ENCODE results near the gene FALEC. TPM values are rescaled to one million over a fixed set of nuclear protein-coding genes. Genes with fewer than 3 reads are reported as not detected.

The FALEC gene
- total RNA-seq, 1 donor from 2014 or later: not detected

DNA sequence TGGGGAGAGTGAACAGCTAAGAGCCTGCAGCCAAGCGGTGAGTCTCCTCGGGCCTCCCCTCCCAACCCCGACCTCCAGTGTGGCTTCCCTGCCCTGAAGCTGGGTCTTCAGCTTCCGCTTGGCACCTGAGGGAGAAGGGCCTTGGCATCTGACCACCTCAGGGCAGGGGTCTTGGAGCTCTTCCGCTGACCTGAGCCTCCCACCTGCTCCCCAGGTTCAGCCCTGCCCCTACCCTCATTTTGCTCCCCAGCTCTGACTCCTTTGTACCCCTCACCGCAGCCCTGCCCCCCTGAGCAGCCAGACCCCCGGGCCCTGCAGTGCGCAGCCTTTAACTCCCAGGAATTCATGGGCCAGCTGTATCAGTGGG is 38.5 kb downstream of the FALEC start:
- H3K36me3 ChIP-seq (ENCODE audit: control insufficient read depth, insufficient read depth, low read length): peaks cover 9% of the 10 kb centered on the region
- FAIRE-seq (no peak), DNase-seq (ENCODE audit: low read depth) (no peak)
- H3K4me3 ChIP-seq (ENCODE audit: low read depth, low read length): no peak overlapping the region
- H3K27me3 ChIP-seq (ENCODE audit: control insufficient read depth, insufficient read depth, low read length): no peaks in the 10 kb centered on the region
- TF ChIP-seq, protein P1, sequence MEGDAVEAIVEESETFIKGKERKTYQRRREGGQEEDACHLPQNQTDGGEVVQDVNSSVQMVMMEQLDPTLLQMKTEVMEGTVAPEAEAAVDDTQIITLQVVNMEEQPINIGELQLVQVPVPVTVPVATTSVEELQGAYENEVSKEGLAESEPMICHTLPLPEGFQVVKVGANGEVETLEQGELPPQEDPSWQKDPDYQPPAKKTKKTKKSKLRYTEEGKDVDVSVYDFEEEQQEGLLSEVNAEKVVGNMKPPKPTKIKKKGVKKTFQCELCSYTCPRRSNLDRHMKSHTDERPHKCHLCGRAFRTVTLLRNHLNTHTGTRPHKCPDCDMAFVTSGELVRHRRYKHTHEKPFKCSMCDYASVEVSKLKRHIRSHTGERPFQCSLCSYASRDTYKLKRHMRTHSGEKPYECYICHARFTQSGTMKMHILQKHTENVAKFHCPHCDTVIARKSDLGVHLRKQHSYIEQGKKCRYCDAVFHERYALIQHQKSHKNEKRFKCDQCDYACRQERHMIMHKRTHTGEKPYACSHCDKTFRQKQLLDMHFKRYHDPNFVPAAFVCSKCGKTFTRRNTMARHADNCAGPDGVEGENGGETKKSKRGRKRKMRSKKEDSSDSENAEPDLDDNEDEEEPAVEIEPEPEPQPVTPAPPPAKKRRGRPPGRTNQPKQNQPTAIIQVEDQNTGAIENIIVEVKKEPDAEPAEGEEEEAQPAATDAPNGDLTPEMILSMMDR (IDR thresholded peaks at IDR 0.05; ENCODE audit: insufficient read depth, low read length, severe bottlenecking): no peak

DNA sequence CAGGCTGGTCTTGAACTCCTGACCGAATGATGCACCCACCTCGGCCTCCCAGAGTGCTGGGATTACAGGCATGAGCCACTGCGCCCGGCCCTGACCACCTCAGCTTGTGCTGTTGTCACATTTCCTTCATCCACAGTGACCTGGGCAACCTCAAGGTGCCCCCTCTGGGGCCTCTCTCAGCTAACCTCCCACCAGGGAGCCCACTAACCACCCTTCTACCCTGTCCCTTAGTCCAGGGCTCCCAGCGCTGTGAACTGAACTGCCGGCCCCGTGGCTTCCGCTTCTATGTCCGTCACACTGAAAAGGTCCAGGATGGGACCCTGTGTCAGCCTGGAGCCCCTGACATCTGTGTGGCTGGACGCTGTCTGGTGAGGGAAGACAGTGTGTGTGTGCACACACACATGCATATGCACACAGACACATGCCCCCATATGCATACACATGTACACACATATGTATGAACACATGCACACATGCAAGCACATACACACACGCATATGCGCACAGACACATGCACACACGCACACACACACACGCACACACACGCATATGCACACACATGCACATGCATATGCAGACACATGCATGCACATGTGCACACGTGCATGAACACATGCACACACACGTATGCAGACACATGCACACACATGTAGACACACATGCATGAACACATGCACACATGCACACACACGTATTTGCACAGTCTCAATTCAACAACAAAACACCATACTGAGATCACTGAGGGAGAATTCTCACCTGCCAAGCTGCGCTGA is 39.8 kb downstream of the FALEC start:
- H3K4me3 ChIP-seq (ENCODE audit: low read depth, low read length): no peak overlapping the region
- H3K36me3 ChIP-seq (ENCODE audit: control insufficient read depth, insufficient read depth, low read length): peaks cover 9% of the 10 kb centered on the region
- H3K27me3 ChIP-seq (ENCODE audit: control insufficient read depth, insufficient read depth, low read length): no peaks in the 10 kb centered on the region
- TF ChIP-seq, protein P1 (IDR thresholded peaks at IDR 0.05; ENCODE audit: insufficient read depth, low read length, severe bottlenecking): no peak
- FAIRE-seq (peak; percentile 96), DNase-seq (ENCODE audit: low read depth) (no peak)

DNA sequence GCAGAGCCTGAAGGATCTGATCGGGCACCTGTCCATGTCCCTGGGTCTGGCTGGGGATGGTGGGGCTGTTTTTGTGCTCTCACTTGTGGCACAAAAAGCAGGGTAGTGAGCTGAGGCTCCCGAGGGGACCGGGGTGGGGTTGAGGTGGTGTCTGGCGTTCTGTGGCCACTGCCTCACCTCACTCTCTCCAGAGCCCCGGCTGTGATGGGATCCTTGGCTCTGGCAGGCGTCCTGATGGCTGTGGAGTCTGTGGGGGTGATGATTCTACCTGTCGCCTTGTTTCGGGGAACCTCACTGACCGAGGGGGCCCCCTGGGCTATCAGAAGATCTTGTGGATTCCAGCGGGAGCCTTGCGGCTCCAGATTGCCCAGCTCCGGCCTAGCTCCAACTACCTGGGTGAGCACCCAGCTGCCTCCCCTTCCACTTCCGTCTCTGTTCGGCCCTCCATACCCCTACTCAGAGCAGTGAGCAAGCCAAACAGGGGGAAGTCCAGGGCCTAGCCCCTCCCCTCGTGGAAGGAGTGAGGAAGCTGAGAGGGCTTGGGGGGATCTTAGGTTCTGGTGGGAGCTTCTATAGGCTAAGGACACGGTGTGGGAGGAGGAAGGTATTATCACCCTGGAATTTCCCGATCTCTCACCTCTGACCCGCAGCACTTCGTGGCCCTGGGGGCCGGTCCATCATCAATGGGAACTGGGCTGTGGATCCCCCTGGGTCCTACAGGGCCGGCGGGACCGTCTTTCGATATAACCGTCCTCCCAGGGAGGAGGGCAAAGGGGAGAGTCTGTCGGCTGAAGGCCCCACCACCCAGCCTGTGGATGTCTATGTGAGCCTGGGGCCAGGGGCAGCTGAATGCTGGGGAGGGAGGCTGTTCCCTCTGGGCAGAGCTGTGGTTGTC is 40.7 kb downstream of the FALEC start:
- Histone ChIP-seq H3K27me3 (ENCODE audit: control insufficient read depth, insufficient read depth, low read length) (no peaks in the 10 kb centered on the region), H3K4me3 (ENCODE audit: low read depth, low read length) (no peak overlapping the region), H3K36me3 (ENCODE audit: control insufficient read depth, insufficient read depth, low read length) (peaks cover 9% of the 10 kb centered on the region)
- TF ChIP-seq, protein P1 (IDR thresholded peaks at IDR 0.05; ENCODE audit: insufficient read depth, low read length, severe bottlenecking): no peak
- FAIRE-seq: no peak
- DNase-seq (ENCODE audit: low read depth): no peak

DNA sequence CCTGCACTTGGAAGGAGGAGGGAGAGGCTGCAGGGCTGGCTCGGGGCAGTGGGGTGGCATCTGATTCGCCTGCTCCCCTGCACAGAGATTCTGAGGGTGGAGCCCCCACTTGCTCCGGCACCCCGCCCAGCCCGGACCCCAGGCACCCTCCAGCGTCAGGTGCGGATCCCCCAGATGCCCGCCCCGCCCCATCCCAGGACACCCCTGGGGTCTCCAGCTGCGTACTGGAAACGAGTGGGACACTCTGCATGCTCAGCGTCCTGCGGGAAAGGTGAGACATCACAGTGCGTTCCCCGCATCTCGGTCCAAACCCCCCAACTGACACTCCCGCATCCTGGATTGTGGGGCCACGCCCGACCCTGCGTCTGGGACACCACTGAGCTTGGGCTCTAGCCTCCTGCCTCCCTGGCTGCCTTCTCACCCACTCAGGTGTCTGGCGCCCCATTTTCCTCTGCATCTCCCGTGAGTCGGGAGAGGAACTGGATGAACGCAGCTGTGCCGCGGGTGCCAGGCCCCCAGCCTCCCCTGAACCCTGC is 41.6 kb downstream of the FALEC start:
- peaks cover 9% of the 10 kb centered on the region for H3K36me3 ChIP-seq (ENCODE audit: control insufficient read depth, insufficient read depth, low read length)
- DNase-seq (ENCODE audit: low read depth): no peak
- TF ChIP-seq, protein P1 (IDR thresholded peaks at IDR 0.05; ENCODE audit: insufficient read depth, low read length, severe bottlenecking): no peak
- H3K27me3 ChIP-seq (ENCODE audit: control insufficient read depth, insufficient read depth, low read length): no peaks in the 10 kb centered on the region
- no peak overlapping the region for H3K4me3 ChIP-seq (ENCODE audit: low read depth, low read length)
- FAIRE-seq: no peak

DNA sequence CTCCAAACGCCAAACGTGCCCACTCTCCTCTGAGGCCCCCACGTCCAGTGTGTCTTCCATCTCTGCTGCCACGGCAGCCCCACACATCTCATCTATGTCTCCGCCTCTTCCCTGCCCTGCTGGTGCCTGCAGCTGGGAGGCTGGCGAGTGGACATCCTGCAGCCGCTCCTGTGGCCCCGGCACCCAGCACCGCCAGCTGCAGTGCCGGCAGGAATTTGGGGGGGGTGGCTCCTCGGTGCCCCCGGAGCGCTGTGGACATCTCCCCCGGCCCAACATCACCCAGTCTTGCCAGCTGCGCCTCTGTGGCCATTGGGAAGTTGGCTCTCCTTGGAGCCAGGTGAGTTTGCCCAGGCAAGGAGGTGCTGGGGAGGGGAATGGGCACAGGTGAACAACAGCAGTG is 42.3 kb downstream of the FALEC start:
- TF ChIP-seq, protein P1 (IDR thresholded peaks at IDR 0.05; ENCODE audit: insufficient read depth, low read length, severe bottlenecking): no peak
- H3K4me3 ChIP-seq (ENCODE audit: low read depth, low read length): no peak overlapping the region
- no peaks in the 10 kb centered on the region for H3K27me3 ChIP-seq (ENCODE audit: control insufficient read depth, insufficient read depth, low read length)
- FAIRE-seq (no peak), DNase-seq (ENCODE audit: low read depth) (no peak)
- peaks cover 9% of the 10 kb centered on the region for H3K36me3 ChIP-seq (ENCODE audit: control insufficient read depth, insufficient read depth, low read length)

Measured in bronchial epithelial cell (primary cell).